Measurements from ENCODE around the gene THAP8.

- TF ChIP-seq CTCF (IDR thresholded peaks at IDR 0.05) (no peak), POLR2A (IDR thresholded peaks at IDR 0.05) (no peak)
These were observed 39.1 kb upstream of the THAP8 start for GRCh38 chr19:36093146-36093662.
